HFFc6 (cell line): ENCODE measurements around the gene MALRD1. TPM values are rescaled to one million over a fixed set of nuclear protein-coding genes. Genes with fewer than 3 reads are reported as not detected.

ENCODE experiments used
- DNase-seq: peaks from one replicate; pipeline ENCODE4 v3.0.0-alpha.2; 2018
- H3K27ac Mint-ChIP-seq: 2 replicates; pipeline ENCODE4 v1.8.0; 2020; ENCODE audit warnings: mild to moderate bottlenecking, mixed read lengths
- H3K27me3 Mint-ChIP-seq: 2 replicates; pipeline ENCODE4 v1.8.0; 2021; ENCODE audit warnings: mild to moderate bottlenecking, moderate library complexity, mixed read lengths; ENCODE audit not compliant: insufficient read depth
- H3K36me3 Mint-ChIP-seq: 2 replicates; pipeline ENCODE4 v1.8.0; 2021; ENCODE audit warnings: low read depth, mixed read lengths
- H3K4me1 Mint-ChIP-seq: 2 replicates; pipeline ENCODE4 v1.8.0; 2020; ENCODE audit warnings: low read depth, mixed read lengths
- H3K4me3 Mint-ChIP-seq: 2 replicates; pipeline ENCODE4 v1.8.0; 2020; ENCODE audit warnings: mild to moderate bottlenecking, moderate library complexity, mixed read lengths
- H3K9me3 Mint-ChIP-seq: 2 replicates; pipeline ENCODE4 v1.8.0; 2020; ENCODE audit warnings: mild to moderate bottlenecking, mixed read lengths
- total RNA-seq, 6 experiments: library from RNA; stranded (reverse); fragmentation: NEBNext Ultra II Directional; extraction: Animal tissue kit (Norgen Biotek cat#: 25700); gene quantifications; 2 replicates in 1 of 6; 3 replicates in 5 of 6; pipeline ENCODE4 v1.2.3, GENCODE V29; 2021
- TF ChIP-seq, protein P1 (sequence below): fragments of 200-600 bp; sonication (generic); IDR thresholded peaks from 2 replicates; pipeline ENCODE4 v1.5.0; 2021; ENCODE audit warnings: antibody characterized with exemption, mild to moderate bottlenecking

Gene MALRD1
- total RNA-seq, 6 experiments from 2014 or later, result not detected

DNA sequence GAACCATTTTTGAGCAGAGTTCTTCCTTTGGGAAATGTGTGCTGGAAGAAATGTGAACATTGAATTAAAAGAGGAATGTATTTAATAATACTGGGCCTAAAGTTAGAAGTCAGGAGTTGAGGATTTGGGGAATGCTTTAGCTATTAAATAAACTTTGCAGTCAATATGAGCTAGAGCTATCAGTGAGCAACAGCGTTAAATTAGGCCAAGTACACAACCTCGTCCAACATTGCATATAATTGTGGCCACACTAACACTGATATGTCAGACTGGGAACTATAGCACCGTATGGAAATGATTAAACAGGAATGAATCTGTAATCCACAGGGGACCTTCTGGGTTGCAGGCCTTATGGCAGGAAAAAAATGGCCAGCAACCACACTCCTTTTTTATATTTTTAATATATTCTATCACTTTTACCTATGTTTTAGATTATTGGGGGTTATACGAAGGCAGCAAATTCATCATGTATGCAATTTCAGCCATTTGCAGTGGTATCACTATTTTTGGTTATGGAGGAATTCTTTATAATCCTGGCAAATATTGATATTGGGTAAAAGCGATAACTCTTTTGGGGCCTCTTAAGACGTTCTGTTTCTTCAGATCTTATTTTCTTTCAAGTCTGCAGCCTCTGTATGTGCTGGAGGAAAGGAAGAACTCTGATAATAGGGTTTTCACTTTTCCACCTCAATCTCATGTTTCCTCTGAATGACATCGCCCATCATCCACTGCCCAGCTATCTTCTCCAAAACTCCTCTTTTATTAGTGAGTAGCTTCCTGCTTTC, 531.4 kb downstream of the MALRD1 start:
- no peak overlapping the region for H3K27ac Mint-ChIP-seq

DNA sequence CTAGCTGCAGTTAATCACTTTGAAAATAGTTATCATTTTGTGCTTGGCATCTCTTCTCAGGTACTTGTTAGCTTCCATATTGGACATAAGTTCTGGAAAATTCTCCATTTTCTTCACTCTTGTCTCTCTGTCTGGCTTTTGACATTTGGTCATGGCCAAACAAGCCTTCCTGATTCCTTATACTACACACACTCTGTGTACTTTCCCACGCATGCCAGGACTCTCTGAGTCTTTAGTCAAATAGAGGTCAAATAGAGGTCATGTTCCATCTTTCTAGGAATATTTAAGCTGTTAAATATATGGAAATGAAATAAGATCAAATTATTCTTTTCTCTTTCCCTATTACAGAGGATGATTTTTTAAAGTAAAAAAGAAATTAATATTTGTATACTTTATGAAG, 532.1 kb downstream of the MALRD1 start:
- no peaks in the 10 kb centered on the region for H3K27me3 Mint-ChIP-seq
- H3K4me1 Mint-ChIP-seq, result no peaks in the 10 kb centered on the region
- no peaks in the 10 kb centered on the region for H3K9me3 Mint-ChIP-seq
- no peaks in the 10 kb centered on the region for H3K36me3 Mint-ChIP-seq
- no peak for DNase-seq
- TF ChIP-seq, protein P1, sequence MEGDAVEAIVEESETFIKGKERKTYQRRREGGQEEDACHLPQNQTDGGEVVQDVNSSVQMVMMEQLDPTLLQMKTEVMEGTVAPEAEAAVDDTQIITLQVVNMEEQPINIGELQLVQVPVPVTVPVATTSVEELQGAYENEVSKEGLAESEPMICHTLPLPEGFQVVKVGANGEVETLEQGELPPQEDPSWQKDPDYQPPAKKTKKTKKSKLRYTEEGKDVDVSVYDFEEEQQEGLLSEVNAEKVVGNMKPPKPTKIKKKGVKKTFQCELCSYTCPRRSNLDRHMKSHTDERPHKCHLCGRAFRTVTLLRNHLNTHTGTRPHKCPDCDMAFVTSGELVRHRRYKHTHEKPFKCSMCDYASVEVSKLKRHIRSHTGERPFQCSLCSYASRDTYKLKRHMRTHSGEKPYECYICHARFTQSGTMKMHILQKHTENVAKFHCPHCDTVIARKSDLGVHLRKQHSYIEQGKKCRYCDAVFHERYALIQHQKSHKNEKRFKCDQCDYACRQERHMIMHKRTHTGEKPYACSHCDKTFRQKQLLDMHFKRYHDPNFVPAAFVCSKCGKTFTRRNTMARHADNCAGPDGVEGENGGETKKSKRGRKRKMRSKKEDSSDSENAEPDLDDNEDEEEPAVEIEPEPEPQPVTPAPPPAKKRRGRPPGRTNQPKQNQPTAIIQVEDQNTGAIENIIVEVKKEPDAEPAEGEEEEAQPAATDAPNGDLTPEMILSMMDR, result no peak
- H3K4me3 Mint-ChIP-seq, result no peak overlapping the region
- no peak overlapping the region for H3K27ac Mint-ChIP-seq

More for the DNA sequence above, 531.4 kb downstream of the MALRD1 start:
- Mint-ChIP-seq H3K36me3 (no peaks in the 10 kb centered on the region), H3K4me3 (no peak overlapping the region), H3K27me3 (no peaks in the 10 kb centered on the region), H3K4me1 (no peaks in the 10 kb centered on the region), H3K9me3 (no peaks in the 10 kb centered on the region)
- TF ChIP-seq, protein P1, result no peak
- DNase-seq, result no peak

DNA sequence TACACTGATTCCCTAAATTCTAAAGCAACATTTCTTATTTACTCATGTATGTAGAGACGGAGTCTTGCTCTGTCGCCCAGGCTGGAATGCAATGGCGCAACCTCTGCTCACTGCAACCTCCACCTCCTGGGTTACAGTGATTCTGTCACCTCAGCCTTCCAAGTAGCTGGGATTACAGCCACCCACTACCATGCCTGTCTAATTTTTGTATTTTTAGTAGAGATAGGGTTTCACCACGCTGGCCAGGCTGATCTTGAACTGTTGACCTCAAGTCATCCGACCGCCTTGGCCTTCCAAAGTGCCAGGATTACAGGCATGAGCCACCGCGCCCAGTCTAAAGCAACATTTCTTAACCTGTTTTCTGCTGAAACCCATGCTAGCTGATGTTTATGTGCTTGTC, 540.0 kb downstream of the MALRD1 start:
- Mint-ChIP-seq H3K27ac (no peak overlapping the region), H3K36me3 (no peaks in the 10 kb centered on the region), H3K27me3 (0 out of 2 replicates have a peak, but pooled peaks cover 2% of the 10 kb centered on the region)

DNA sequence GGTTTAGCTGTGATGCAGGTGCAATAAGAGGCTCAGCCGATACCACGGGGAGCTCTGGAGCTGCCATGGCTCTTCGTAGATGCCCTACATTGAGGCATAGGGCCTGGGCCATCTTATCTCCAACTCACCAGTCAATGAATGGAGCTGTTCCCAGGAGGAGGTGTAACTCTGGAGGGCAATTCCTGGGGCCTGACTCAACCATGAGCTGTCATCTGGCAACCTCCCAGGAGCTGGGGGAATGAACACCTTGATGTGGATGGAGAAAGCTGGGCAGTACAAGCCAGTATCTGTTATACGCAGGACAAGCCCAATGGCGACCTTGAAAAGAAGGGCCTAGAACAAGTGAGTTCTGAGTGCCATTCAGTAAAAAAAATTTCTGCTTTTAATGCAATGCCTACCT, 543.7 kb downstream of the MALRD1 start:
- TF ChIP-seq, protein P1, result no peak
- Mint-ChIP-seq H3K27ac (no peak overlapping the region), H3K36me3 (no peaks in the 10 kb centered on the region), H3K4me1 (no peaks in the 10 kb centered on the region), H3K27me3 (peaks cover 2% of the 10 kb centered on the region; the same call in 1 of the 2 replicates), H3K4me3 (no peak overlapping the region), H3K9me3 (peaks cover 6% of the 10 kb centered on the region)
- DNase-seq, result no peak

More for the DNA sequence above, 540.0 kb downstream of the MALRD1 start:
- Mint-ChIP-seq H3K4me3 (no peak overlapping the region), H3K9me3 (peaks cover 11% of the 10 kb centered on the region), H3K4me1 (no peaks in the 10 kb centered on the region)
- no peak for DNase-seq
- TF ChIP-seq, protein P1, result no peak

DNA sequence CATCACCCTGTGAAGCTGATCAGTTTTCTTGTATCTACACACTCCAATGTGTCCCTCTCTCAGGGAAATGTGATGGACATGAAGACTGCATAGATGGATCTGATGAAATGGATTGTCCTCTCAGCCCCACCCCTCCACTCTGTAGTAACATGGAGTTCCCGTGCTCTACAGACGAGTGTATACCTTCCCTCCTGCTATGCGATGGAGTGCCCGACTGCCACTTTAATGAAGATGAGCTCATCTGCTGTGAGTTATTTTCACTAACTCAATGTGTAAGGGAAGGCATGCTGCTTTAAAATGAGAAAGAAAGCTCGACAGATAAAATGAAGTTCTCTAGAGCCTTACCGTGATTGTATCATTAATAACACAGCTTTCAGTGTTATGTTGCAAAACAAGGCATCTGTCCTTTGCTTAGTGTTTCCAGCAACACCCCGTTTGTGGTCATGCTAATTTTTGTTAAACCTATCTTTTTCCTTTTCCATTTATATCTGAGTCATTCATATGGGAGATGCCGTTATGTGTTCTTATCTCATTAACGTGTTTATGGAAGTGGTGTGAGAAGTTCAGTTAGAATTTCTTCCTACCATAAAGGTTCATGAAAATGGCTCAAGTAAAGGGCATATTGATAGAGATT, 546.7 kb downstream of the MALRD1 start:
- no peaks in the 10 kb centered on the region; the same call in 1 of the 2 replicates for H3K27me3 Mint-ChIP-seq
- TF ChIP-seq, protein P1, result no peak

More for the DNA sequence above, 546.7 kb downstream of the MALRD1 start:
- Mint-ChIP-seq H3K27ac (no peak overlapping the region), H3K9me3 (no peaks in the 10 kb centered on the region), H3K36me3 (no peaks in the 10 kb centered on the region), H3K4me1 (no peaks in the 10 kb centered on the region), H3K4me3 (no peak overlapping the region)
- no peak for DNase-seq
